Measurements from ENCODE around the gene MUL1.

MUL1 gene

GRCh38 chr1:20472860-20473711 is 34.9 kb downstream of the MUL1 start:
- peak in 40 of 56 donors; percentile 7 to 85 (median 42) for DNase-seq

- no peak for DNase-seq
Observed at GRCh38 chr1:20472121-20472520, 35.8 kb downstream of the MUL1 start.

GRCh38 chr1:20470194-20470593 is 37.8 kb downstream of the MUL1 start:
- peak in 23 of 56 donors; percentile 10 to 70 (median 37) for DNase-seq

GRCh38 chr1:20469406-20470076 is 38.4 kb downstream of the MUL1 start:
- DNase-seq = no peak

GRCh38 chr1:20466273-20466672 is 41.7 kb downstream of the MUL1 start:
- peak in 1 of 56 donors; percentile 12 for DNase-seq

- DNase-seq = no peak
Observed at GRCh38 chr1:20465187-20465586, 42.8 kb downstream of the MUL1 start.

- DNase-seq = no peak
Observed at GRCh38 chr1:20463502-20463901, 44.4 kb downstream of the MUL1 start.

GRCh38 chr1:20462397-20462796 is 45.6 kb downstream of the MUL1 start:
- peak in 35 of 56 donors; percentile 12 to 75 (median 49) for DNase-seq

- DNase-seq = no peak
Observed at GRCh38 chr1:20458717-20459116, 49.2 kb downstream of the MUL1 start.

GRCh38 chr1:20454004-20454403 is 53.9 kb downstream of the MUL1 start:
- no peak for DNase-seq

- DNase-seq = no peak
Observed at GRCh38 chr1:20449735-20450311, 58.1 kb downstream of the MUL1 start.
